ENCODE measurements around the gene CANT1. TPM values are rescaled to one million over a fixed set of nuclear protein-coding genes. Genes with fewer than 3 reads are reported as not detected.
A peak's percentile ranks its signal among the peaks of the same experiment; 100 is the strongest.

CANT1 gene
- 23.1 TPM for total RNA-seq

DNA sequence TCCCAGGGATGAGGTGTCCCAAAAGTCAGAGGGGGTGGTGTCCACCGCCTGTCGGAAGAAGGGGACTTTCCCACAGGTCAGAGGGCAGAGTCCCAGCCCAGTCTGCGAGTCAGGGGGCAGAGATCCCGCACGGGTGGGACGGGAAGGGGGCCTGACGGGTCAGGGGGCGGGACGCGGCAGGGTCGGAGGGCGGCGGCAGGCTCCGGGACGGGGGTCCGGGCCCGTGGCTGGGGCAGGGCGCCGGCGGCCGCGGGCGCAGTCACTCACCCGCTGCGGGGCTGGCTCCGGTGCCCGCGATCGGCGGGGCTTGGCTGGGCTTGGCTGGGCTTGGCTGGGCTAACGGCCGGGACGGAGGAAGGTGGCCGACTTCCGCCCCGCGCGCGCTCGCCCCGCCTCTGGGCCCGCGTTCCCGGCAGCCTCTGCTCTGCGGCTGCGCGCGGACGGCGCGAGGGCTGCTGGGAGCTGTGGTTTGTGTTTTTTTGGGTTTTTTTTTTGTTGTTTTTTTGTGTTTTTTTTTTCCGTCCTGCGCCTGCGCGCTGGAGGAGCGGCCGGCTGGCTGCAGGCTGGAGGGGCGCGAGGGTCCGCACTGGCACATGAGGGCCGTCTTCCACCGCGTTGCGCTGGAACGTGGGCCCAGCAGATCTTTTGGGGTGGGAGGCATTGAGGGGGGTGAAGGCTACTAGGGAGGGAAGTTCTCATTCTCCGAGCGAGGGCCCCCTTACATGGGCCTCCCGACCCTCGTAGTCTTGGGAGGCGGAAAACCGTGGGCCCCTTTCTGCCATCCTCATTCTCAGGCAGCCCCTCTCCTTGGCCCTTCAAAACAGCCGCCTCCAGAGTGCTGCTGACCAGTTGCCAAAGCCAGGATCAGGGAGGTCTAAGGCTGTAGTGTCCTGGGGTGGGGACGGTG lies at the start of gene CANT1:
CANT1 (minus strand) TSS at position 368 of the 907 bp plus-strand sequence. CDS start 12,142 bp downstream, outside the sequence.
- TF ChIP-seq POLR2AphosphoS5 (IDR thresholded peaks at IDR 0.05; ENCODE audit: insufficient read depth in 1 of 2, low read depth in 1 of 2) (peak; percentile 77 to 86), POLR2A (IDR thresholded peaks at IDR 0.05) (peak in 1 of 2 donors; percentile 55), CTCF (IDR thresholded peaks at IDR 0.05) (no peak)
- H3K27me3 ChIP-seq: no peaks in the 10 kb centered on the region
- peaks cover 0 to 8% of the 10 kb centered on the region in 2 donors for H3K36me3 ChIP-seq
- intact Hi-C loops (cut with DNase I): no loop called here
- H3K9me3 ChIP-seq: no peaks in the 10 kb centered on the region
- H3K4me3 ChIP-seq: peak within 1 kb of the TSS; percentile 73 to 93
- H3K27ac ChIP-seq: peak within 1 kb of the TSS; percentile 90
- no peak for DNase-seq (ENCODE audit: extremely low spot score in 2 of 2)
- peaks cover 49% of the 10 kb centered on the region for H3K4me1 ChIP-seq

DNA sequence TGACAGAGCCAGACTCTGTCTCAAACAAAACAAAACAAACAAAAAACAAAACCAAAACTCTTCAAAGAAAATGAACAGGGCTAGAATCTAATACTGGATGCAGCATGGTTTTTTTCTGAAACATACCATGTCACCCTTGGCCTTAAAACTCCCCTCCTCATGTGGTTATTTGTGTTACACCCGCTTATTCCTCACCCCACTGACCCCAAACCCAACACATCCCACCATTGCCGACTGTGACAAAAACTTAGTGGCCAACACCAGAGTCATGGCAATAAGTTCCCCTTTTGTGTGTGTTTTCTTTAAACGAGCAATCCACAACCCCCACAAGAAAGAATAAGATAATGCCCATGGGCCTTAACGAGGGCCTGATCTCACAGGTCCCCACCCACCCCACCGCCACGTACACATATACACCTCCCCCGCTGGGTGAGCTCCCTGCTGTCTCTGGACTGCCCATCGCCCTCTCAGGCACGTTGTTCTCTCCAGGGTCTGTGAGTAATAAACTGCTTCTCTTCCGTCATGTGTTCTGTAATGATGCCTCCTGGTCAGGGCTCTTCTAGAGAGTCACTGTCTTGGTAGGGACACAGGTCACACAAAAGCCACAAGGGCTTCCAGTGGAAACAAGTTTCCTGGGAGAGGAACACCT lies 48.3 kb upstream of the CANT1 start:
- H3K4me1 ChIP-seq: no peaks in the 10 kb centered on the region
- TF ChIP-seq POLR2A (IDR thresholded peaks at IDR 0.05): no peak
- TF ChIP-seq CTCF (IDR thresholded peaks at IDR 0.05): no peak
- no peak for TF ChIP-seq POLR2AphosphoS5 (IDR thresholded peaks at IDR 0.05; ENCODE audit: insufficient read depth in 1 of 2, low read depth in 1 of 2)
- H3K4me3 ChIP-seq: no peak overlapping the region
- H3K9me3 ChIP-seq: no peaks in the 10 kb centered on the region
- DNase-seq (ENCODE audit: extremely low spot score in 2 of 2): no peak
- H3K36me3 ChIP-seq: no peaks in the 10 kb centered on the region
- intact Hi-C loops (cut with DNase I): no loop called here
- no peak overlapping the region for H3K27ac ChIP-seq
- H3K27me3 ChIP-seq: no peaks in the 10 kb centered on the region

- DNase-seq (ENCODE audit: extremely low spot score in 2 of 2): no peak
- Histone ChIP-seq H3K4me1 (no peaks in the 10 kb centered on the region), H3K4me3 (no peak overlapping the region), H3K9me3 (no peaks in the 10 kb centered on the region), H3K27ac (no peak overlapping the region), H3K36me3 (no peaks in the 10 kb centered on the region), H3K27me3 (no peaks in the 10 kb centered on the region)
- no peak for TF ChIP-seq CTCF (IDR thresholded peaks at IDR 0.05)
- no peak for TF ChIP-seq POLR2A (IDR thresholded peaks at IDR 0.05)
- TF ChIP-seq POLR2AphosphoS5 (IDR thresholded peaks at IDR 0.05; ENCODE audit: insufficient read depth in 1 of 2, low read depth in 1 of 2): no peak
- intact Hi-C loops (cut with DNase I): no loop called here
Observed at GRCh38 chr17:79055197-79055596, 45.6 kb upstream of the CANT1 start.

- Histone ChIP-seq H3K9me3 (no peaks in the 10 kb centered on the region), H3K4me3 (no peak overlapping the region), H3K36me3 (no peaks in the 10 kb centered on the region), H3K4me1 (no peaks in the 10 kb centered on the region), H3K27me3 (no peaks in the 10 kb centered on the region), H3K27ac (no peak overlapping the region)
- DNase-seq (ENCODE audit: extremely low spot score in 2 of 2): no peak
- intact Hi-C loops (cut with DNase I): no loop called here
- no peak for TF ChIP-seq POLR2A (IDR thresholded peaks at IDR 0.05)
- no peak for TF ChIP-seq POLR2AphosphoS5 (IDR thresholded peaks at IDR 0.05; ENCODE audit: insufficient read depth in 1 of 2, low read depth in 1 of 2)
- TF ChIP-seq CTCF (IDR thresholded peaks at IDR 0.05): no peak
Observed at GRCh38 chr17:79054200-79054960, 44.8 kb upstream of the CANT1 start.
